CD4-positive, alpha-beta T cell treated with Interleukin-15 for 1 hour (primary cell): ENCODE measurements around the gene FAR1.

Experiments used
- DNase-seq: peaks from one replicate; pipeline ENCODE4 v3.0.0-alpha.2; 2020

Gene FAR1

DNA sequence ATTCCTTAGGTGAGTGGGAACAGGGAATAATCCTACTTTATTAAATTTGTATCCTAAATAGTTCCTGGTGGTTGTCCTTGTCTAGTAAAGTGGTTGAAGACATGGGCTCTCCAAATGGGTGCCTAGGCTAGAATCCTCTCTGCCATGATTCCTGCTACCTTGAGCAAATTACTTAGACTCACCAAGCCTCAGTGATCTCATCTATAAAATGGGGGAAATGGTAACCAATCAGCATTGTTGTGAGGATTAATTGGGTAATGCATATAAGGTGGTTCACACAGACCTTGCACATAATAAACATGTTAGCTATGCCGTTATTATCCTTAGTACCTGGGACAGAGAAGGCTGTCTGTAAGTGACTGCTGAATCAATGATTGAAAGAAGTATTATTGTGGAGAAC lies 109.9 kb downstream of the FAR1 start:
- DNase-seq: no peak

DNA sequence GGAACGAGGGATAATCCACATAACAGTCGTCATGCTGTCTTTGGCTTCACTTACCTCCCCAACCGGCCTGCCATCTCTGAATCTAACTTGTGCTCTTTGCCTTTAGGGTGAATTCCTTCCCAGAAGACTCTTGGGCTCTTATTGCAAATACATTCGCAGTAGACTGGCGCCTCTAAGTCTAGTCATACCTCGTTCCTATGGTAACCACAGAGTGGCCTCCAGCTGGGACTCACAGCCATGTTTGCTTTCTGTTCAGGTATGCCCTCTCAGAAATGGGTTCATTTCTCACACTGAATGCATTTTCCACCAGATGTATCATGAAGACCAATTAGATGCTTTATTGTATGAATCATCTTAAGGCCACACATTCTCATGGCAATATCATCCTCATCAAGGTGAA lies 112.7 kb downstream of the FAR1 start:
- DNase-seq: no peak
